Measurements from ENCODE around the gene OR1E2. TPM values are rescaled to one million over a fixed set of nuclear protein-coding genes. Genes with fewer than 3 reads are reported as not detected.
A peak's percentile ranks its signal among the peaks of the same experiment; 100 is the strongest.
"Not testable (repeated sequence)": the region's sequence is repeated elsewhere in the genome, so short reads cannot be mapped to it uniquely, and the experiment has no call there.

Gene OR1E2
- total RNA-seq, 1 donor = under 0.01 TPM

DNA sequence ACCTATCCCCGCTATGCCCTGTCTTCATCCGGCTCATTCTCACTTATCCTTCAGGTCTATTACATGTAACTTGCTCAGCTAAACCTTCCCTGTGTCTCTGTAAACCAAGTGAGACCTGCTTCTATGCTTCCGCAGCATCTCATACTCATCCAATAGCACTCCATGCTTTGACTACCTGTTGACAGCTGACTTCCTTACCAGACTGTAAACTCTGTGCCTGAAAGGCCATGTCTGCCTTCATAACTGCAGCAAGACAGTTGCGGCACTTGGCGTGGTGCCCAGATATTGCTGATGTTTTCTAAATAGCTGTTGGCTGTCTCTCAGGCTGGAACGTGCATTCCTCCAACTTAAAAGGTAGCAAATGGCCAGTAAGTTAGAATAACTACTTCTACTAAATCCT lies 33.6 kb downstream of the OR1E2 start:
- Histone ChIP-seq H3K4me2 (ENCODE audit: insufficient read depth, low read length) (no peak overlapping the region), H4K20me1 (ENCODE audit: insufficient read depth, low read length) (no peaks in the 10 kb centered on the region), H3K27me3 (ENCODE audit: insufficient read depth, low read length) (no peaks in the 10 kb centered on the region), H3K4me3 (ENCODE audit: insufficient read depth, low read length) (no peak overlapping the region), H3K27ac (ENCODE audit: low read depth, low read length) (no peak overlapping the region), H3K9me3 (ENCODE audit: low read depth, low read length) (no peaks in the 10 kb centered on the region), H3K79me2 (ENCODE audit: insufficient read depth, low read length) (no peaks in the 10 kb centered on the region), H3K4me1 (ENCODE audit: insufficient read depth, low read length) (no peaks in the 10 kb centered on the region), H2AFZ (ENCODE audit: low read length) (no peak overlapping the region), H3K36me3 (ENCODE audit: insufficient read depth, low read length) (no peaks in the 10 kb centered on the region)
- TF ChIP-seq, protein P1, sequence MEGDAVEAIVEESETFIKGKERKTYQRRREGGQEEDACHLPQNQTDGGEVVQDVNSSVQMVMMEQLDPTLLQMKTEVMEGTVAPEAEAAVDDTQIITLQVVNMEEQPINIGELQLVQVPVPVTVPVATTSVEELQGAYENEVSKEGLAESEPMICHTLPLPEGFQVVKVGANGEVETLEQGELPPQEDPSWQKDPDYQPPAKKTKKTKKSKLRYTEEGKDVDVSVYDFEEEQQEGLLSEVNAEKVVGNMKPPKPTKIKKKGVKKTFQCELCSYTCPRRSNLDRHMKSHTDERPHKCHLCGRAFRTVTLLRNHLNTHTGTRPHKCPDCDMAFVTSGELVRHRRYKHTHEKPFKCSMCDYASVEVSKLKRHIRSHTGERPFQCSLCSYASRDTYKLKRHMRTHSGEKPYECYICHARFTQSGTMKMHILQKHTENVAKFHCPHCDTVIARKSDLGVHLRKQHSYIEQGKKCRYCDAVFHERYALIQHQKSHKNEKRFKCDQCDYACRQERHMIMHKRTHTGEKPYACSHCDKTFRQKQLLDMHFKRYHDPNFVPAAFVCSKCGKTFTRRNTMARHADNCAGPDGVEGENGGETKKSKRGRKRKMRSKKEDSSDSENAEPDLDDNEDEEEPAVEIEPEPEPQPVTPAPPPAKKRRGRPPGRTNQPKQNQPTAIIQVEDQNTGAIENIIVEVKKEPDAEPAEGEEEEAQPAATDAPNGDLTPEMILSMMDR (IDR thresholded peaks at IDR 0.05; ENCODE audit: extremely low read depth, low read depth, low read length) = no peak
- DNase-seq (ENCODE audit: insufficient read length, low spot score, missing footprints) = no peak

DNA sequence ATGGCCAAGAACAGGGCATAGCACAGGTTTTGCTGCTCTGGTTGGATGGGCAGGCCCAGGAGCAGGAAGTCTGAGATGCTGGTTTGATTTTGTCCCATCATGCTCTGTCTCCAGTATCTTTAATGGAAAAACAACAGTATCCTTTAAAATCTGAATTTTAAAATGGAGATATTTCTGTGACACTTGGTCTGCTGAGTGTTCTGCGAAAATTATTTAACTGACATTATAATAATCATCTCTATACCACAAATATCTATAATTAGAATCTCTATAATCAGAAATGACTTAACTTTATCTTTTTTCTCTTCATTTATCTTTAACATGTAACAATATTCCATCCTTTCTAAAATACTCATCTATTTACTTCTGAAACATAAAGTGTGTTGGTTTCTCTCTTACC lies 35.3 kb downstream of the OR1E2 start, which contains the start of gene OR1E1:
TSS of gene OR1E1 (minus strand) at position 101 of the 400 bp plus-strand sequence. CDS start at position 101, 0 bp downstream.
- H2AFZ ChIP-seq (ENCODE audit: low read length) = no peak within 1 kb of the TSS
- H3K27ac ChIP-seq (ENCODE audit: low read depth, low read length) = no peak within 1 kb of the TSS
- no peaks in the 10 kb centered on the region for H4K20me1 ChIP-seq (ENCODE audit: insufficient read depth, low read length)
- no peak within 1 kb of the TSS for H3K4me2 ChIP-seq (ENCODE audit: insufficient read depth, low read length)
- no peaks in the 10 kb centered on the region for H3K79me2 ChIP-seq (ENCODE audit: insufficient read depth, low read length)
- no peaks in the 10 kb centered on the region for H3K36me3 ChIP-seq (ENCODE audit: insufficient read depth, low read length)
- TF ChIP-seq, protein P1 (IDR thresholded peaks at IDR 0.05; ENCODE audit: extremely low read depth, low read depth, low read length) = no peak
- no peaks in the 10 kb centered on the region for H3K4me1 ChIP-seq (ENCODE audit: insufficient read depth, low read length)
- H3K27me3 ChIP-seq (ENCODE audit: insufficient read depth, low read length) = no peaks in the 10 kb centered on the region
- DNase-seq (ENCODE audit: insufficient read length, low spot score, missing footprints) = no peak
- no peaks in the 10 kb centered on the region for H3K9me3 ChIP-seq (ENCODE audit: low read depth, low read length)
- no peak within 1 kb of the TSS for H3K4me3 ChIP-seq (ENCODE audit: insufficient read depth, low read length)

DNA sequence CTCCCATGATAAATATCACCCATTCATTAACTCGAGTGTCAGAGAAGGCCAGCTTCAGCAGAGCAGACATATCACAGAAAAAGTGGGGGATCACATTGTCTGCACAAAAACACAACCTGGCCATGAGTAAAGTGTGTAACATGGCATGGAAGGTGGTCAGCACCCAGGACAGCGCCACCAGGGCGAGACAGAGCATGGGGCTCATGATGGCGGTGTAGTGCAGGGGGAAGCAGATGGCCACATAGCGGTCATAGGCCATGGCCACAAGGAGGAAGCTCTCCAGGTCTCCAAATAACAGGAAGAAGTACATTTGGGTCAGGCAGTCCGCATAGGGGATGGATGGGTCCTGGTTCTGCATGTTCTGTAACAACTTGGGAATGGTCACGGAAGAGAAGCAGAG lies 35.8 kb downstream of the OR1E2 start:
- not testable (repeated sequence) for DNase-seq (ENCODE audit: insufficient read length, low spot score, missing footprints); H3K36me3 ChIP-seq (ENCODE audit: insufficient read depth, low read length); H3K9me3 ChIP-seq (ENCODE audit: low read depth, low read length); H3K27ac ChIP-seq (ENCODE audit: low read depth, low read length); H4K20me1 ChIP-seq (ENCODE audit: insufficient read depth, low read length); H3K27me3 ChIP-seq (ENCODE audit: insufficient read depth, low read length); H3K79me2 ChIP-seq (ENCODE audit: insufficient read depth, low read length); H3K4me3 ChIP-seq (ENCODE audit: insufficient read depth, low read length); H3K4me2 ChIP-seq (ENCODE audit: insufficient read depth, low read length); H2AFZ ChIP-seq (ENCODE audit: low read length); H3K4me1 ChIP-seq (ENCODE audit: insufficient read depth, low read length)

DNA sequence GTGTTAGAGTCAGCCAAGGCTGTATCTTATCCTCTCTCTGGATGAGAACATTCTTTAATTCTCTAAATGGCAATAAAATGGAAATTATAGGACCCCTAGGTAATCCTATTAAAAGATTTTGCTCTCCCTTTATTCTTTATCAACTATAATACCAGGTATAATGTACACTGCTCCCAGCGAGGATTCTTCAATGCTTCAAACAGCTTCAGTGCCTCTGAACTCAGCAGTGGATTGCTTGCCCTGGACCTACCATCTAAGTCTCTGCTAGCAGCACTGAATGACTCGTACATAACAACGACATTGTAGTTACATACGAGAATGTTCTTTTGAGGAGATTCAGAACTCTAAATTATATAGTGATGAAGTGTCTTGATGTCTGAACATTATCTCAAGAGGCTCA lies 43.9 kb downstream of the OR1E2 start:
- H3K4me3 ChIP-seq (ENCODE audit: insufficient read depth, low read length) = no peak overlapping the region
- TF ChIP-seq, protein P1 (IDR thresholded peaks at IDR 0.05; ENCODE audit: extremely low read depth, low read depth, low read length) = no peak
- no peaks in the 10 kb centered on the region for H3K79me2 ChIP-seq (ENCODE audit: insufficient read depth, low read length)
- H3K36me3 ChIP-seq (ENCODE audit: insufficient read depth, low read length) = no peaks in the 10 kb centered on the region
- H4K20me1 ChIP-seq (ENCODE audit: insufficient read depth, low read length) = no peaks in the 10 kb centered on the region
- no peak overlapping the region for H3K27ac ChIP-seq (ENCODE audit: low read depth, low read length)
- no peak overlapping the region for H2AFZ ChIP-seq (ENCODE audit: low read length)
- H3K4me1 ChIP-seq (ENCODE audit: insufficient read depth, low read length) = no peaks in the 10 kb centered on the region
- H3K27me3 ChIP-seq (ENCODE audit: insufficient read depth, low read length) = no peaks in the 10 kb centered on the region
- H3K4me2 ChIP-seq (ENCODE audit: insufficient read depth, low read length) = no peak overlapping the region
- H3K9me3 ChIP-seq (ENCODE audit: low read depth, low read length) = no peaks in the 10 kb centered on the region
- DNase-seq (ENCODE audit: insufficient read length, low spot score, missing footprints) = peak; percentile 54

Measured in osteoblast (primary cell).